H1 (cell line): ENCODE measurements around the gene ZNF516. TPM values are rescaled to one million over a fixed set of nuclear protein-coding genes. Genes with fewer than 3 reads are reported as not detected.

Experiments
- CTCF ChIA-PET: fragments of 300-600 bp; sonication (Branson Sonifier 250); formaldehyde crosslinking; loops from one replicate; lab custom pipeline; 2021; ENCODE audit not compliant: partially characterized antibody; lab: Charles Lee
- POLR2A ChIA-PET: fragments of 300-600 bp; sonication (Branson Sonifier 250); formaldehyde crosslinking; loops from one replicate; lab custom pipeline; 2021; ENCODE audit warnings: inconsistent platforms; ENCODE audit not compliant: partially characterized antibody; lab: Charles Lee
- DNase-seq, 2 experiments: peaks; one replicate each; pipeline versions ENCODE4 v3.0.0 to v3.0.0-alpha.2; 2010 to 2022; ENCODE audit warnings: low spot score in 2 of 2, low read depth in 1 of 2, mixed read lengths in 1 of 2
- FAIRE-seq: peaks from 2 replicates; lab custom pipeline; 2011; peaks lifted over from hg19 to GRCh38; lab: Jason Lieb, UNC
- H2AFZ ChIP-seq: 2 replicates; pipeline ENCODE4 v1.8.1; 2012; ENCODE audit warnings: low read length, inconsistent platforms
- H2AK5ac ChIP-seq: 2 replicates; pipeline ENCODE4 v1.6.1; 2013; ENCODE audit warnings: low read depth, low read length
- H2BK120ac ChIP-seq: replicated peaks from 2 replicates; pipeline ENCODE3; 2013; ENCODE audit warnings: low read depth, low read length, inconsistent platforms
- H2BK12ac ChIP-seq: 2 replicates; pipeline ENCODE4 v1.6.1; 2013; ENCODE audit warnings: low read depth, low read length
- H2BK15ac ChIP-seq: 2 replicates; pipeline ENCODE4 v1.6.1; 2013; ENCODE audit warnings: low read length
- H2BK20ac ChIP-seq: 2 replicates; pipeline ENCODE4 v1.6.1; 2013; ENCODE audit warnings: low read length
- H2BK5ac ChIP-seq: 2 replicates; pipeline ENCODE4 v1.6.1; 2013; ENCODE audit warnings: low read depth, low read length
- H3K14ac ChIP-seq: 2 replicates; pipeline ENCODE4 v1.6.1; 2013; ENCODE audit warnings: inconsistent platforms; ENCODE audit not compliant: insufficient read length
- H3K18ac ChIP-seq: 2 replicates; pipeline ENCODE4 v1.6.1; 2013; ENCODE audit warnings: low read length; ENCODE audit errors: extremely low read depth
- H3K23ac ChIP-seq: 2 replicates; pipeline ENCODE4 v1.6.1; 2013; ENCODE audit warnings: inconsistent platforms; ENCODE audit not compliant: insufficient read length
- H3K23me2 ChIP-seq: 2 replicates; pipeline ENCODE4 v1.6.1; 2013; ENCODE audit warnings: low read depth, low read length
- H3K27ac ChIP-seq: 2 replicates; pipeline ENCODE4 v1.6.1; 2011; ENCODE audit warnings: low read depth, low read length, inconsistent platforms
- H3K27me3 ChIP-seq, 4 experiments: replicated peaks in 1 of 4; 1 replicate in 1 of 4; 2 replicates in 3 of 4; pipeline versions ENCODE4 v1.6.1 to v1.8.1; 2011 to 2013; ENCODE audit warnings: low read length in 3 of 4, mild to moderate bottlenecking in 3 of 4, inconsistent platforms in 2 of 4, mixed read lengths in 2 of 4, moderate library complexity in 1 of 4; ENCODE audit not compliant: control insufficient read depth in 3 of 4, insufficient read depth in 3 of 4; ENCODE audit errors: extremely low read depth in 1 of 4
- H3K36me3 ChIP-seq, 4 experiments: 2 replicates each; pipeline versions ENCODE4 v1.6.1 to v1.8.1; 2011 to 2013; ENCODE audit warnings: mild to moderate bottlenecking in 4 of 4, low read length in 3 of 4, moderate library complexity in 2 of 4, control low read depth in 1 of 4, inconsistent platforms in 1 of 4; ENCODE audit not compliant: insufficient read depth in 4 of 4, control insufficient read depth in 2 of 4
- H3K4ac ChIP-seq: replicated peaks from 2 replicates; pipeline ENCODE3; 2013; ENCODE audit warnings: low read length, low read depth, mixed read lengths, inconsistent platforms; ENCODE audit not compliant: insufficient read length
- H3K4me1 ChIP-seq, 4 experiments: replicated peaks in 1 of 4; 1 replicate in 1 of 4; 2 replicates in 3 of 4; pipeline versions ENCODE4 v1.6.1 to v1.8.1; 2011 to 2013; ENCODE audit warnings: low read length in 3 of 4, inconsistent platforms in 2 of 4, mixed read lengths in 1 of 4; ENCODE audit not compliant: insufficient read depth in 4 of 4, control insufficient read depth in 3 of 4
- H3K4me2 ChIP-seq, 2 experiments: 2 replicates each; pipeline versions ENCODE4 v1.6.1 to v1.8.1; 2011 to 2013; ENCODE audit warnings: low read depth in 2 of 2, low read length in 2 of 2, control low read depth in 1 of 2, inconsistent platforms in 1 of 2, mild to moderate bottlenecking in 1 of 2; ENCODE audit not compliant: insufficient read depth in 1 of 2
- H3K4me3 ChIP-seq, 4 experiments: fragments of 200-600, 300-600 bp in 1 of 4; sonication (generic), shearing (Covaris generic), sonication (Bioruptor Twin) in 1 of 4; 2 replicates each; pipeline versions ENCODE4 v1.5.1 to v1.8.1; 2011 to 2016; ENCODE audit warnings: low read length in 4 of 4, low read depth in 3 of 4, control low read depth in 2 of 4, inconsistent platforms in 2 of 4, mild to moderate bottlenecking in 2 of 4, mixed read lengths in 1 of 4, moderate library complexity in 1 of 4; ENCODE audit not compliant: insufficient read depth in 2 of 4; ENCODE audit errors: extremely low read depth in 1 of 4
- H3K56ac ChIP-seq: replicated peaks from 2 replicates; pipeline ENCODE3; 2013; ENCODE audit warnings: low read depth, mild to moderate bottlenecking, mixed read lengths, low read length, inconsistent platforms; ENCODE audit not compliant: insufficient read length
- H3K79me1 ChIP-seq: 2 replicates; pipeline ENCODE4 v1.6.1; 2013; ENCODE audit warnings: low read depth, low read length, control low read depth
- H3K79me2 ChIP-seq, 2 experiments: 2 replicates each; pipeline versions ENCODE4 v1.6.1 to v1.8.1; 2012 to 2013; ENCODE audit warnings: low read length in 2 of 2, mild to moderate bottlenecking in 2 of 2, inconsistent platforms in 1 of 2; ENCODE audit not compliant: insufficient read depth in 2 of 2, control insufficient read depth in 1 of 2
- H3K9ac ChIP-seq, 4 experiments: replicated peaks in 1 of 4; 1 replicate in 1 of 4; 2 replicates in 3 of 4; pipeline versions ENCODE4 v1.6.1 to v1.8.1; 2011 to 2013; ENCODE audit warnings: low read depth in 3 of 4, low read length in 3 of 4, control low read depth in 2 of 4, mild to moderate bottlenecking in 2 of 4, moderate library complexity in 2 of 4, inconsistent platforms in 1 of 4; ENCODE audit errors: extremely low read depth in 1 of 4
- H3K9me3 ChIP-seq, 2 experiments: 2 replicates each; pipeline versions ENCODE4 v1.6.1 to v1.8.1; 2012 to 2013; ENCODE audit warnings: mild to moderate bottlenecking in 2 of 2, moderate library complexity in 2 of 2, control low read depth in 1 of 2, inconsistent platforms in 1 of 2, low read depth in 1 of 2, low read length in 1 of 2, mixed read lengths in 1 of 2; ENCODE audit not compliant: insufficient read depth in 2 of 2
- H4K20me1 ChIP-seq, 2 experiments: replicated peaks in 1 of 2; 2 replicates each; pipeline versions ENCODE3 to v1.8.1; 2011 to 2013; ENCODE audit warnings: inconsistent platforms in 2 of 2, low read length in 2 of 2, mild to moderate bottlenecking in 1 of 2; ENCODE audit not compliant: insufficient read depth in 2 of 2, control insufficient read depth in 1 of 2
- H4K5ac ChIP-seq: 2 replicates; pipeline ENCODE4 v1.6.1; 2013; ENCODE audit warnings: low read length, low read depth, mixed read lengths, inconsistent platforms; ENCODE audit not compliant: insufficient read length
- H4K8ac ChIP-seq: 2 replicates; pipeline ENCODE4 v1.8.0; 2013; ENCODE audit warnings: mild to moderate bottlenecking, moderate library complexity, low read length, inconsistent platforms; ENCODE audit not compliant: insufficient read depth; ENCODE audit errors: extremely low read depth
- H4K91ac ChIP-seq: replicated peaks from 2 replicates; pipeline ENCODE3; 2013; ENCODE audit warnings: low read length, mixed read lengths, inconsistent platforms; ENCODE audit not compliant: insufficient read length
- BCL11A ChIP-seq, 2 experiments: IDR thresholded peaks; one replicate each; pipeline ENCODE4 v1.6.1; 2011; ENCODE audit warnings: low read depth in 2 of 2, low read length in 2 of 2, mild to moderate bottlenecking in 2 of 2
- CBX5 ChIP-seq: fragments of 300-800, 300-1000 bp; sonication (generic); IDR thresholded peaks from 2 replicates; pipeline ENCODE4 v1.7.1; 2016; ENCODE audit warnings: antibody characterized with exemption, low read length, low read depth
- CBX8 ChIP-seq: fragments of 300-800, 300-1000 bp; sonication (generic); IDR thresholded peaks from 2 replicates; pipeline ENCODE4 v1.7.1; 2016; ENCODE audit warnings: low read depth, low read length, borderline replicate concordance
- CEBPB ChIP-seq: IDR thresholded peaks from 2 replicates; pipeline ENCODE4 v1.6.1; 2012; ENCODE audit warnings: low read depth, low read length
- HDAC6 ChIP-seq: IDR thresholded peaks from one replicate; pipeline ENCODE4 v1.7.1; 2012; ENCODE audit warnings: low read depth, mild to moderate bottlenecking, inconsistent platforms, low read length, moderate library complexity
- JUN ChIP-seq: IDR thresholded peaks from 2 replicates; pipeline ENCODE4 v1.6.1; 2011; ENCODE audit warnings: low read depth, mild to moderate bottlenecking, improper control_type of control experiment, low read length
- KDM1A ChIP-seq: fragments of 200-600, 300-600 bp; sonication (generic); IDR thresholded peaks from 2 replicates; pipeline ENCODE4 v1.7.1; 2016; ENCODE audit warnings: mild to moderate bottlenecking, low read length, borderline replicate concordance
- KDM5A ChIP-seq: fragments of 200-600 bp; IDR thresholded peaks from 2 replicates; pipeline ENCODE4 v1.7.1; 2012; ENCODE audit warnings: mild to moderate bottlenecking, low read length, inconsistent platforms, mixed read lengths
- SIN3A ChIP-seq, 2 experiments: IDR thresholded peaks in 1 of 2; conservative IDR thresholded peaks in 1 of 2; 2 replicates each; pipeline ENCODE4 v1.6.1; 2011 to 2012; ENCODE audit warnings: low read length in 2 of 2, improper control_type of control experiment in 1 of 2, low read depth in 1 of 2, mild to moderate bottlenecking in 1 of 2
- SP2 ChIP-seq: IDR thresholded peaks from 2 replicates; pipeline ENCODE4 v1.6.1; 2012; ENCODE audit warnings: mild to moderate bottlenecking, low read length, inconsistent platforms
- SUZ12 ChIP-seq: fragments of 200-600 bp; sonication (generic); IDR thresholded peaks from 2 replicates; pipeline ENCODE4 v1.6.1; 2012; ENCODE audit warnings: mild to moderate bottlenecking, inconsistent platforms, low read length, moderate library complexity, mixed read lengths
- TAF1 ChIP-seq: IDR thresholded peaks from 2 replicates; pipeline ENCODE4 v1.6.1; 2011; ENCODE audit warnings: mild to moderate bottlenecking, low read depth, low read length
- TBP ChIP-seq: IDR thresholded peaks from 2 replicates; pipeline ENCODE4 v1.6.1; 2011; ENCODE audit warnings: low read depth, low read length, improper control_type of control experiment
- WGBS, 2 experiments: shearing (Covaris generic) in 1 of 2; methylation state at CpG; one replicate each; pipeline versions ENCODE4 v1.1.6 to v1.1.7; 2013 to 2015; ENCODE audit warnings: low lambda C conversion rate in 2 of 2, mixed read lengths in 2 of 2, inconsistent platforms in 1 of 2, low coverage in 1 of 2, missing lambda C conversion rate in 1 of 2; ENCODE audit not compliant: insufficient replicate concordance in 2 of 2, insufficient coverage in 1 of 2, insufficient read length in 1 of 2; ENCODE audit errors: extremely low coverage in 1 of 2, missing lambda C conversion rate in 1 of 2; 5-methylcytosine and 5-hydroxymethylcytosine counted together
- polyA plus RNA-seq, 7 experiments: library from polyadenylated mRNA; depleted of rRNA in 3 of 7; stranded (reverse) in 5 of 7; unstranded in 2 of 7; fragments of >200 nt in 5 of 7; fragments of 200-250 nt in 2 of 7; gene quantifications; 1 replicate in 5 of 7; 2 replicates in 1 of 7; 4 replicates in 1 of 7; pipeline versions ENCODE4 v1.2.1 to v1.2.3, GENCODE V29; 2011 to 2013; ENCODE audit warnings: missing spikeins in 2 of 7, mixed read lengths in 2 of 7
- total RNA-seq: library from RNA; stranded (reverse); fragmentation: NEBNext Ultra II Directional; extraction: Animal tissue kit (Norgen Biotek cat#: 25700); gene quantifications from 2 replicates; pipeline ENCODE4 v1.2.1, GENCODE V29; 2021
- TF ChIP-seq, protein P1 (sequence below): IDR thresholded peaks from 2 replicates; pipeline ENCODE4 v1.6.1; 2011; ENCODE audit warnings: low read depth, mild to moderate bottlenecking, low read length; ENCODE audit not compliant: insufficient read depth

The ZNF516 gene
- total and polyA plus RNA-seq, 2 of the 8 experiments (the other 6 are each of a cell fraction or from before 2014, with no cell fraction given), result 7.3 to 17.0 TPM

GRCh38 chr18:76356666-76357065 is 138.4 kb downstream of the ZNF516 start:
- no peak overlapping the region for H2BK120ac ChIP-seq
- no peak overlapping the region for H2BK5ac ChIP-seq
- DNase-seq, result no peak
- no peak for FAIRE-seq
- no peak overlapping the region for H3K56ac ChIP-seq
- H2BK15ac ChIP-seq, result no peak overlapping the region
- H3K79me1 ChIP-seq, result no peaks in the 10 kb centered on the region
- H3K79me2 ChIP-seq, result no peaks in the 10 kb centered on the region
- WGBS, 2 experiments, result 78% methylated on average over 10 of the region's 10 CpGs; no CpG with 5 or more reads in 1 of the 2 experiments
- no peaks in the 10 kb centered on the region; a peak in 2 of 8 replicates for H3K36me3 ChIP-seq
- H4K5ac ChIP-seq, result no peak overlapping the region
- H2AFZ ChIP-seq, result no peak overlapping the region
- no peak overlapping the region for H3K23ac ChIP-seq
- no peak overlapping the region for H2AK5ac ChIP-seq
- H4K20me1 ChIP-seq, result no peaks in the 10 kb centered on the region
- no peaks in the 10 kb centered on the region for H3K9me3 ChIP-seq
- H3K14ac ChIP-seq, result no peak overlapping the region
- H3K18ac ChIP-seq, result no peak overlapping the region
- H3K4ac ChIP-seq, result no peak overlapping the region
- ChIA-PET POLR2A (no interaction called here), CTCF (interaction anchor here (0.9 kb wide), 1 partner anchor 9 kb away, joined by 3 read pairs; no protein-coding TSS in a partner anchor)
- H3K23me2 ChIP-seq, result no peaks in the 10 kb centered on the region
- H4K8ac ChIP-seq, result no peak overlapping the region
- H2BK12ac ChIP-seq, result no peak overlapping the region
- H3K9ac ChIP-seq, result no peak overlapping the region
- H3K4me1 ChIP-seq, result peaks cover 0 to 5% (median 2%) of the 10 kb centered on the region in 4 experiments; a peak in 3 of 7 replicates
- no peak overlapping the region for H3K4me2 ChIP-seq
- H3K4me3 ChIP-seq, result no peak overlapping the region
- H3K27me3 ChIP-seq, result no peaks in the 10 kb centered on the region
- H4K91ac ChIP-seq, result no peak overlapping the region
- no peak overlapping the region for H2BK20ac ChIP-seq
- no peak overlapping the region for H3K27ac ChIP-seq
- TF ChIP-seq KDM5A (no peak), TAF1 (no peak), CBX8 (no peak), BCL11A (IDR thresholded peaks at IDR 0.05; ENCODE audit: low read depth in 2 of 2, low read length in 2 of 2) (no peak), HDAC6 (no peak), SIN3A (conservative IDR thresholded peaks at IDR 0.05 in 1 of 2, IDR thresholded peaks at IDR 0.05 in 1 of 2; ENCODE audit: low read depth in 1 of 2, low read length in 2 of 2) (no peak), CBX5 (no peak), JUN (no peak), KDM1A (no peak), SP2 (no peak), SUZ12 (no peak), CEBPB (no peak), TBP (no peak)
- TF ChIP-seq, protein P1, sequence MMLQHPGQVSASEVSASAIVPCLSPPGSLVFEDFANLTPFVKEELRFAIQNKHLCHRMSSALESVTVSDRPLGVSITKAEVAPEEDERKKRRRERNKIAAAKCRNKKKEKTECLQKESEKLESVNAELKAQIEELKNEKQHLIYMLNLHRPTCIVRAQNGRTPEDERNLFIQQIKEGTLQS, result no peak
